Caco-2 (cell line): Measurements from ENCODE around the gene DDX24. TPM values are rescaled to one million over a fixed set of nuclear protein-coding genes. Genes with fewer than 3 reads are reported as not detected.

Experiments
- BruUV-seq: library from RNA; stranded (reverse); fragments of 400-500 nt; replicated peaks from 2 replicates; lab custom pipeline; 2021; lab: Mats Ljungman, UMichigan
- CTCF ChIA-PET: fragments of 300-600 bp; sonication (Branson Sonifier 250); formaldehyde crosslinking; loops from one replicate; lab custom pipeline; 2022; ENCODE audit warnings: antibody characterized with exemption; lab: Charles Lee
- POLR2A ChIA-PET: fragments of 300-600 bp; sonication (Branson Sonifier 250); formaldehyde crosslinking; loops from one replicate; lab custom pipeline; 2022; ENCODE audit warnings: antibody characterized with exemption; lab: Charles Lee
- DNase-seq, 2 experiments: peaks; one replicate each; pipeline versions ENCODE4 v3.0.0 to v3.0.0-alpha.2; 2020 to 2022
- H3K27me3 ChIP-seq: replicated peaks from 2 replicates; pipeline ENCODE4 v1.6.0; 2011; ENCODE audit warnings: low read length; ENCODE audit not compliant: control insufficient read depth, insufficient read depth
- H3K36me3 ChIP-seq: 2 replicates; pipeline ENCODE4 v1.5.1; 2011; ENCODE audit warnings: low read length; ENCODE audit not compliant: control insufficient read depth, insufficient read depth
- H3K4me1 ChIP-seq: fragments of 250-450 bp; sonication (Bioruptor Pico); 2 replicates; pipeline ENCODE4 v1.5.1; 2020; ENCODE audit warnings: mild to moderate bottlenecking
- H3K4me3 ChIP-seq: 2 replicates; pipeline ENCODE4 v1.5.1; 2011; ENCODE audit warnings: low read depth, mild to moderate bottlenecking, control low read depth, low read length
- H3K9me3 ChIP-seq: fragments of 250-450 bp; sonication (Bioruptor Pico); 2 replicates; pipeline ENCODE4 v1.5.1; 2020; ENCODE audit warnings: mild to moderate bottlenecking, moderate library complexity
- H3K27ac Mint-ChIP-seq: one replicate; pipeline ENCODE4 v1.8.0; 2022; ENCODE audit warnings: mixed read lengths; ENCODE audit not compliant: unreplicated experiment
- H3K27me3 Mint-ChIP-seq: one replicate; pipeline ENCODE4 v1.8.0; 2022; ENCODE audit warnings: mixed read lengths; ENCODE audit not compliant: insufficient read depth, unreplicated experiment
- H3K36me3 Mint-ChIP-seq: one replicate; pipeline ENCODE4 v1.8.0; 2022; ENCODE audit warnings: mild to moderate bottlenecking, mixed read lengths; ENCODE audit not compliant: insufficient read depth, unreplicated experiment
- H3K4me1 Mint-ChIP-seq: one replicate; pipeline ENCODE4 v1.8.0; 2022; ENCODE audit warnings: low read depth, mixed read lengths; ENCODE audit not compliant: unreplicated experiment
- H3K4me3 Mint-ChIP-seq: one replicate; pipeline ENCODE4 v1.8.0; 2022; ENCODE audit warnings: mild to moderate bottlenecking, moderate library complexity, mixed read lengths; ENCODE audit not compliant: unreplicated experiment
- H3K9me3 Mint-ChIP-seq: one replicate; pipeline ENCODE4 v1.8.0; 2022; ENCODE audit warnings: mixed read lengths; ENCODE audit not compliant: unreplicated experiment
- intact Hi-C: fragments of 100-400 bp; cut with micrococcal nuclease; formaldehyde crosslinking; loops from one replicate; pipeline ENCODE4 v1.10.0; 2022; ENCODE audit not compliant: unreplicated experiment
- total RNA-seq: library from RNA; stranded (reverse); gene quantifications from 2 replicates; pipeline ENCODE4 v1.2.3, GENCODE V29; 2022
- TF ChIP-seq, protein P1 (sequence below), 2 experiments: fragments of 200-600 bp in 1 of 2; IDR thresholded peaks; 1 replicate in 1 of 2; 2 replicates in 1 of 2; pipeline versions ENCODE4 v1.5.1 to v1.8.0; 2011 to 2022; ENCODE audit warnings: antibody characterized with exemption in 1 of 2, control low read depth in 1 of 2, inconsistent platforms in 1 of 2, low read depth in 1 of 2, low read length in 1 of 2, mild to moderate bottlenecking in 1 of 2, moderate library complexity in 1 of 2; ENCODE audit not compliant: insufficient read depth in 1 of 2, severe bottlenecking in 1 of 2, unreplicated experiment in 1 of 2

The DDX24 gene
- total RNA-seq, 1 experiment from 2014 or later = 131 TPM

DNA sequence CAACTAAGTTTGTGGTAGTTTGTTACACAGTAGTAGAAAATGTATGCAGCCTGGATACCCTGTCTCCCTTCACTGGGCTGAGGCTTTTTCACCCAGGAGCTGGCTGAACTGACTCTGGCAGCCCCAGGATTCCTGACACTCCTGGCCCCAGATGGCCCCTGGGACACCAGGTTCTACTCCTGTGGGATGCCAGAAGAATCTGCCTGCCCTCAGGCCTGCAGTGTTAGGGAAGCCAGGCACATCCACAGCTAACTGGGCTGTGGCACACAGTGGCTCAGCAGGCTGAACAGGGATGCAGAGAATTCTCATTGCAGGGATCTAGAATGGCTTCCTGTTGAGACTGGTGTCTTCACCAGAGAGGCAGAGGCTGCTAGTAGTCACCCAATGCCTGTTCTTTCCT lies 38.1 kb upstream of the DDX24 start:
- no peak overlapping the region for H3K27ac Mint-ChIP-seq

DNA sequence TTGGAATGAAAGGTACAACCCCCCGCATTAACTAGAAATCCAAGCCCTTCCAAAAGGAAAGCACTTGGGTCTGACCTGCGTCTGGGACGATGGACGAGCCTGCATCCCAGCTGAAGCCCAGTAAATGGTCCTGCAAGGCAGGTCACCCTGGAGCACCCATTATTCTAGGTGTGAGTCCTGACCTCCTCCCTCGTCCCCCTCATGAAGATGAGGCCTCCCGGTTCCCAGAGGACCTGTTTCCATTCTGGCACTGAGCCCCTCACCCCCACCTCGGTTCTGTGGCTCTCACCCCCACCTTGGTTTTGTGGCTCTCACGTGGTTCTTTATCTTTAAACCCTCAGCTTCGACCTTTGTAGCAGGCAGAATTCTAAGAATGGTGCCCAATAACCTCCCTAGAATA lies 36.9 kb upstream of the DDX24 start:
- no TSS peak for BruUV-seq
- H3K9me3 ChIP-seq = no peaks in the 10 kb centered on the region
- DNase-seq = no peak
- no peaks in the 10 kb centered on the region for H3K4me1 ChIP-seq
- H3K36me3 ChIP-seq = no peaks in the 10 kb centered on the region
- Mint-ChIP-seq H3K36me3 (no peaks in the 10 kb centered on the region), H3K4me1 (no peaks in the 10 kb centered on the region), H3K27me3 (peaks cover 4% of the 10 kb centered on the region), H3K4me3 (no peak overlapping the region), H3K9me3 (no peaks in the 10 kb centered on the region), H3K27ac (no peak overlapping the region)
- ChIA-PET CTCF (no interaction called here), POLR2A (no interaction called here)
- TF ChIP-seq, protein P1, sequence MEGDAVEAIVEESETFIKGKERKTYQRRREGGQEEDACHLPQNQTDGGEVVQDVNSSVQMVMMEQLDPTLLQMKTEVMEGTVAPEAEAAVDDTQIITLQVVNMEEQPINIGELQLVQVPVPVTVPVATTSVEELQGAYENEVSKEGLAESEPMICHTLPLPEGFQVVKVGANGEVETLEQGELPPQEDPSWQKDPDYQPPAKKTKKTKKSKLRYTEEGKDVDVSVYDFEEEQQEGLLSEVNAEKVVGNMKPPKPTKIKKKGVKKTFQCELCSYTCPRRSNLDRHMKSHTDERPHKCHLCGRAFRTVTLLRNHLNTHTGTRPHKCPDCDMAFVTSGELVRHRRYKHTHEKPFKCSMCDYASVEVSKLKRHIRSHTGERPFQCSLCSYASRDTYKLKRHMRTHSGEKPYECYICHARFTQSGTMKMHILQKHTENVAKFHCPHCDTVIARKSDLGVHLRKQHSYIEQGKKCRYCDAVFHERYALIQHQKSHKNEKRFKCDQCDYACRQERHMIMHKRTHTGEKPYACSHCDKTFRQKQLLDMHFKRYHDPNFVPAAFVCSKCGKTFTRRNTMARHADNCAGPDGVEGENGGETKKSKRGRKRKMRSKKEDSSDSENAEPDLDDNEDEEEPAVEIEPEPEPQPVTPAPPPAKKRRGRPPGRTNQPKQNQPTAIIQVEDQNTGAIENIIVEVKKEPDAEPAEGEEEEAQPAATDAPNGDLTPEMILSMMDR (IDR thresholded peaks at IDR 0.05; ENCODE audit: insufficient read depth in 1 of 2, low read depth in 1 of 2, low read length in 1 of 2, severe bottlenecking in 1 of 2, unreplicated experiment in 1 of 2) = no peak
- intact Hi-C loops = no loop called here
- H3K27me3 ChIP-seq = no peaks in the 10 kb centered on the region
- no peak overlapping the region for H3K4me3 ChIP-seq

More for the DNA sequence above, 38.1 kb upstream of the DDX24 start:
- no peaks in the 10 kb centered on the region for H3K4me1 ChIP-seq
- no peak for DNase-seq
- 0 out of 2 replicates have a peak, but pooled peaks cover 1% of the 10 kb centered on the region for H3K27me3 ChIP-seq
- BruUV-seq = no TSS peak
- CTCF ChIA-PET = no interaction called here
- no peaks in the 10 kb centered on the region for H3K4me1 Mint-ChIP-seq
- POLR2A ChIA-PET = no interaction called here
- H3K36me3 ChIP-seq = no peaks in the 10 kb centered on the region
- H3K36me3 Mint-ChIP-seq = no peaks in the 10 kb centered on the region
- TF ChIP-seq, protein P1 (IDR thresholded peaks at IDR 0.05; ENCODE audit: insufficient read depth in 1 of 2, low read depth in 1 of 2, low read length in 1 of 2, severe bottlenecking in 1 of 2, unreplicated experiment in 1 of 2) = no peak
- H3K9me3 ChIP-seq = no peaks in the 10 kb centered on the region
- H3K4me3 Mint-ChIP-seq = no peak overlapping the region
- intact Hi-C loops = no loop called here
- no peak overlapping the region for H3K4me3 ChIP-seq
- H3K27me3 Mint-ChIP-seq = peaks cover 4% of the 10 kb centered on the region
- no peaks in the 10 kb centered on the region for H3K9me3 Mint-ChIP-seq

- Mint-ChIP-seq H3K9me3 (no peaks in the 10 kb centered on the region), H3K4me3 (no peak overlapping the region), H3K36me3 (no peaks in the 10 kb centered on the region), H3K27me3 (peaks cover 4% of the 10 kb centered on the region), H3K4me1 (no peaks in the 10 kb centered on the region), H3K27ac (no peak overlapping the region)
- BruUV-seq = no TSS peak
- DNase-seq = no peak
- Histone ChIP-seq H3K27me3 (no peaks in the 10 kb centered on the region), H3K36me3 (no peaks in the 10 kb centered on the region), H3K9me3 (no peaks in the 10 kb centered on the region), H3K4me3 (no peak overlapping the region), H3K4me1 (no peaks in the 10 kb centered on the region)
- intact Hi-C loops = no loop called here
- POLR2A ChIA-PET = no interaction called here
- TF ChIP-seq, protein P1 (IDR thresholded peaks at IDR 0.05; ENCODE audit: insufficient read depth in 1 of 2, low read depth in 1 of 2, low read length in 1 of 2, severe bottlenecking in 1 of 2, unreplicated experiment in 1 of 2) = no peak
- CTCF ChIA-PET = no interaction called here
Measured at GRCh38 chr14:94116701-94117100, 35.7 kb upstream of the DDX24 start.
